Measurements from ENCODE around the gene KLHL21.
"Not testable (repeated sequence)": the region's sequence is repeated elsewhere in the genome, so short reads cannot be mapped to it uniquely, and the experiment has no call there.

Gene KLHL21, protein sequence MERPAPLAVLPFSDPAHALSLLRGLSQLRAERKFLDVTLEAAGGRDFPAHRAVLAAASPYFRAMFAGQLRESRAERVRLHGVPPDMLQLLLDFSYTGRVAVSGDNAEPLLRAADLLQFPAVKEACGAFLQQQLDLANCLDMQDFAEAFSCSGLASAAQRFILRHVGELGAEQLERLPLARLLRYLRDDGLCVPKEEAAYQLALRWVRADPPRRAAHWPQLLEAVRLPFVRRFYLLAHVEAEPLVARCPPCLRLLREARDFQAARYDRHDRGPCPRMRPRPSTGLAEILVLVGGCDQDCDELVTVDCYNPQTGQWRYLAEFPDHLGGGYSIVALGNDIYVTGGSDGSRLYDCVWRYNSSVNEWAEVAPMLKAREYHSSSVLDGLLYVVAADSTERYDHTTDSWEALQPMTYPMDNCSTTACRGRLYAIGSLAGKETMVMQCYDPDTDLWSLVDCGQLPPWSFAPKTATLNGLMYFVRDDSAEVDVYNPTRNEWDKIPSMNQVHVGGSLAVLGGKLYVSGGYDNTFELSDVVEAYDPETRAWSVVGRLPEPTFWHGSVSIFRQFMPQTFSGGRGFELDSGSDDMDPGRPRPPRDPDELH

DNA sequence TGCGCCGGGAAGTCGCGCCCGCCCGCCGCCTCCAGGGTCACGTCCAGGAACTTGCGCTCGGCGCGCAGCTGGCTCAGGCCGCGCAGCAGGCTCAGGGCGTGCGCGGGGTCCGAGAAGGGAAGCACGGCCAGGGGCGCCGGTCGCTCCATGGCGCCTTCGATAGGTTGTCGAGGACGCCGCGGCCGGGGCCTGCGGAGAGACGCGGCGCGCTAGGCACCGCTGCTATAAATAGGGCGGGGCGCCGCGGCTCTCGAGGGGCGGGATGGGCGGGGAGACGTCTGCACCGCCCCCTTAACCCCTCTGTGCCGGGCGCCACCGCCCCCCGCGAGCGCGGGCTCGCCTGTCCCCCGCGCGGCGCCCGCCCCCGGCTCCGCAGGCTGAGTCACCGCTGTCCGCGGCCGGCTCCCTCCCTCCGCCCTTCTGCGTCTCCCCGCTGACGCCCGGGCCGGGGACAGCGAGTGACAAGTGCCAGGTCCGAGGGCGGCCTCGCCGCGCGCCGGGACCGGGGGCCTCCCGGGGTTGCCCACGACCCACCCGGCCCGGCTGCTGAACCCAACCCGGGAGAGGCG, at the start of gene KLHL21:
KLHL21 (minus strand) TSS at position 201 of the 569 bp plus-strand sequence; CDS start at position 149, 52 bp downstream.
- DNase-seq = peak; percentile 77

DNA sequence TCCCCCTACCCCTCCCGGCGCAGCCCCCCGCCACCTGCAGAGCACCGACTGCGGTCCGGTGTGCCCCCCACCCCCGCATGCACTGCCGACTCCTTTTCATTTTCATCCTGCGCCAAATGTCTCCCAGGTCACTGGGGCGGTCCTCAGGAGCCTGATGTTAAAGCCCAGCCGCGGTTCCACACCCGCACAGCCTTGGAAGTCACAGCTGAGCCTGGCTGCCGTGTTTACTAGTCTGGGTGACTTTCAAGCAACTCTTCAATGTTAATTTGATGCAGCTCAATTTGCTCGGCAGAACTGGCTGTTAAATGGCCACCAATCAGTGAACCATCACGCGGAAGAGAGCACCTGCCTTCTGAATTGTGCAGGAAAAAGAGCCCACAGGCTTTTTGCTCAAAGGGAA, 49.2 kb upstream of the KLHL21 start:
- DNase-seq = no peak

DNA sequence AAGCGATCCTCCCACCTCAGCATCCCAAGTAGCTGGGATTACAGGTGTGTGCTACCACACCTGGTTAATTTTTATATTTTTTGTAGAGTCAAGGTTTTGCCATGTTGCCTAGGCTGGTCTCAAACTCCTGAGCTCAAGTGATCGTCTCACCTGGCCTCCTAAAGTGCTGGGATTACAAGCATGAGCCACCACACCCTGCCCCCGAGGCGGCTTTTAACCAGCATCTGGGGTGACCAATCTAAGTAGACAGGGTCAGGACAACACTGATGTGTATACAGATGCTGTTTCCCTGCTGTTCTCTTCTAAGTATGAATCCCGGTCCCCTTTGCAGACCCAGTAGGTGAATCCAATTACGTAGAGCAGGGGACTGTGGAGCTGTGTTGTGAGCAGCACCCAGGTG, 45.9 kb upstream of the KLHL21 start:
- DNase-seq = no peak

DNA sequence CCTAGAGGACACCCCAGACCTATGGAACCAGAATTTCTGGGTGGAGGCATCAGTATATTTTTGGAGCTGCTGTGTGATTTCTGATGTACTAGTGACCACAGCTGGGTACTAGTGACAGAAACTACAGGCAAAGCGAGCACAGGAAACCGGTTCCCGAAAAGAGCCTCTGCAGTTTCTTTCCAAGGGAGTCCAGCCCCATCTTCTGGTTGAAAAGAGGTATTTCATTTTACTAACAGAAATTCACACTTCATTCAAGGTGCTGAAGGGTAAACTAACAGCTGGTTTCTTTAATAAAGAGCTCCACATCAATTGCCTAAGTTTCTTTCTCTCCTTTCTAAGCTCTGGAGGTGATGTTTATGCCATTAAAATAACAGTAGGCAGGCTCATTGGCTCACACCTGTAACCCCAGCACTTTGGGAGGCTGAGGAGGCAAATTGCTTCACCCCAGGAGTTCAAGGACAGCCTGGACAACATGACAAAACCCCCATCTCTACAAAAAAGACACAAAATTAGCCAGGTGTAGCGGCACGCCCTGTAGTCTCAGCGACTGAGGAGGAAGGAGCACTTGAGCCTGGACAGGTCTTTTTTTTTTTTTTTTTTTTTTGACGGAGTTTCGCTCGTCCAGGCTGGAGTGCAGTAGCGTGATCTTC, 44.0 kb upstream of the KLHL21 start:
- no peak for DNase-seq

DNA sequence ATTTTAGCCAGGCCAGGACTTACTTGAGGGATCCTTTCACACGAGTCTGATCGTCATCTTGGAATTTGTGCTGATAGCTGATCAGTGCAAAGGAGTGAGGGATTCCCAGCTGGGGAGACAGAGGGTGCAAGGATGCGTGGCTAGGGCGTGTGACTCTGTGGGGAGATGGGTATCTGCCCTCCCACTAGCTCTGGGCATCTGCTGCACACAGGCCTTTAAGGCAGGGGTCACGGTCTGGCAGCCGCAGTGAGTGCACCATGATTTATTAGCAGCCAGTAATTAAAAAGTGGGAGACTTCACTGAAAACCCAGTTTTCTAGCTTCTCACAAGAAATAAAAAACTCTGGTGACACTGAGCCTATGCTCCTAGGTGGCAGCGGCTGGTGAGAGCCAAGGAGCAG, 42.3 kb upstream of the KLHL21 start:
- no peak for DNase-seq

DNA sequence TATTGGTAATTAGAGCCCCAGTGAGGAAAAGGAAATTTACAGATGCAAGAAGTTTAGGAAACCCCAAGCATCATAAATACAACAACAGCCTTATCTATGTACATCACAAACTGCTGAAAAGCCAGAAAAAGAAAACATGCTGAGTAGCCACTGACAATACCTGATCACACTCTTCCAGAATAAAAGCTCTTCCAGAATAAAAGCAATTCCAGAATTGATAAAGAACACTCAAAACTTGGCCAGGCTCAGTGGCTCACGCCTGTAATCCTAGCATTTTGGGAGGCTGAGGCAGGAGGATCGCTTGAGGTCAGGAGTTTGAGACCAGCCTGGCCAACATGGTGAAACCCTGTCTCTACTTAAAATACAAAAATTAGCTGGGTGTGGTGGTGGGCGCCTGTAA, 38.2 kb upstream of the KLHL21 start:
- DNase-seq = not testable (repeated sequence)

DNA sequence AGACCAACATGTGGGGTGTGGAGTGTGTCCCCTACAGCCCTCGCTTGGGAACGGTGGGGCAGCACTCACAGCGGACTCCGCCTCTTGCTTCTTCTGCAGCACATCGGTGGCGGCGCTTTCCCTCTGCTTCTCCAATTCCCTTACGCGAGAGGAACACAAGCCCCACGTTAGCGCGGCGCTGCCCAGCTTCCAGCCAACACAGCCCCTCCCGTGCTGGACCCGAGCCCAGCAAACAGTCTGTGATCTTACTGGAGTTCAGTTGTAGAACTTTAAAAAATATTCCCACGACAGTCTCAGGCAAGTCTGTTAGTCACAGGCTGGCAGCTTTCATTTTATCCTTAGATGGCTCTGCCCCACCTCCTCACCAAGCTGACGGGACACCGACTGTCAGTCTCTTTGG, 35.6 kb upstream of the KLHL21 start:
- DNase-seq = no peak

DNA sequence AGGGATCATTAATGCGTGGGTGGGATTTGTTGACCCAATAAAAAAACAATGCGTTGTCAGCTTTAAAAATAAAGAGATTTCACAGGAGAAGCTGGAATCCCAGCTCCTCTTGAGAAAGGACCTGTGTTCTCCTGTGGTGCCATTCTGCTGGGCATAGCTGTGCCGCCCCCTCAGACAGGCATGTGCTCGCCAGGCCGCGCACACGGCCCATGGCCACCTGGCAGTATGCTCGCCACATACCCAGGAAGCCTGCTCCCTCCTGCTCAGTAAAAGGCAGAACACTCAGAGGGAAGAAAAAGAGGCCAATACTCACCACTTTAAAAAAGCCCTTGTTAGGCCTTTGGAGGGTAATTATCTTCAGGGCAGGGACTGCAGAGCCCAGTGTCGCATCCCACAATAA, 35.1 kb upstream of the KLHL21 start:
- no peak for DNase-seq

DNA sequence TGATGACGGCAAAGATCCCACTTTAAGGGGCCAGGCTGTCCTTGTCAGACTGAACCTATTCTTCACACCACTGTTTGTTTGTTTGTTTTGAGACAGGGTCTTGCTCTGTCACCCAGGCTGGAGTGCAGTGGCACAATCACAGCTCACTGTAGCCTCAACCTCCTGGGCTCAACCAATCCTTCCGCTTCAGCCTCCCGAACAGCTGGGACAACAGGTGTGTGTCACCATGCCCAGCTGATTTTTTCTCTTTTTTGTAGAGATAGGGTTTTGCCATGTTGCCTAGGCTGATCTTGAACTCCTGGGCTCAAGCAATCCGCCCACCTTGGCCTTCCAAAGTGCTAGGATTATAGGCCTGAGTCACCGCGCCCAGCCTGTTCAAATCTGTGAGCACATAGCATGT, 34.1 kb upstream of the KLHL21 start:
- not testable (repeated sequence) for DNase-seq

DNA sequence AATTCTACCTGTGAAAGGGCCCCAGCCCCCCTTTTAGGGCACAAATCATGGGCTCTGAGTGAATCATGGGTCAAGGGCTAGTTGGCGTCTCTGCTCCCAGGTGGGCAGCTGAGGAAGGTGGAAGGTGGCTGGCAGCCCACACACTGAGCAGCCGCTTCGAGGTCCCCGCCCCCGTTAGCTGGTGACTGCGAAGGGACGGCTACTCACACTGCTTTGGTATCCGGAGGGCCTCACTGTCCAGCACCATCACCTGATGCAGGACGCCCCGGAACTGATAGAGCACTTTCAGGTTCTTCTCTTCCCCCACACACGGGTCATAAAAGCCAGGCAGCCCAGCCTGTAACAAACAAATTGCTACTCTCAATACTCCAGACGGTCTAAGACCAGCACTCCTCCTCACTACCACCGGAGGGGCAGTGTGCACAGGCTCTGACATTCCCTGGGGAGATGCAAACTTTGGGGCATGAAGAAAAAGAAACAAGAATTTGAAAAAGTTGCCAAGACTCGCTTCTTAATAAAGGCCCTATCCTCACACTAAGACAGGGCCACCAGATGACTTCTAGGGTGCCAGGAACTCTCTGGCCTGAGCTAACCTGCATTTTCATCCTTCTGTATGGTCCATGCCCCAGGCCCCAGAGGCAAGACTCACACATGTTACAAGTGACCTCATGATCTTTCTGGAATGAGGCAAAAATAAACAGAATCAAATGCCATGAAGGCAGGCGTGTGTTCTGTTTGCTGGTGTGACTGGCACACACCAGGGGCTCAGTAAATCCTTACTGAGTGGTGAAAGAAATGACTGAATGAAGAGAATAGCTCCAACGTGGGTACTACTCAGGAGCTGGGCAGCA, 33.5 kb upstream of the KLHL21 start:
- DNase-seq = no peak

DNA sequence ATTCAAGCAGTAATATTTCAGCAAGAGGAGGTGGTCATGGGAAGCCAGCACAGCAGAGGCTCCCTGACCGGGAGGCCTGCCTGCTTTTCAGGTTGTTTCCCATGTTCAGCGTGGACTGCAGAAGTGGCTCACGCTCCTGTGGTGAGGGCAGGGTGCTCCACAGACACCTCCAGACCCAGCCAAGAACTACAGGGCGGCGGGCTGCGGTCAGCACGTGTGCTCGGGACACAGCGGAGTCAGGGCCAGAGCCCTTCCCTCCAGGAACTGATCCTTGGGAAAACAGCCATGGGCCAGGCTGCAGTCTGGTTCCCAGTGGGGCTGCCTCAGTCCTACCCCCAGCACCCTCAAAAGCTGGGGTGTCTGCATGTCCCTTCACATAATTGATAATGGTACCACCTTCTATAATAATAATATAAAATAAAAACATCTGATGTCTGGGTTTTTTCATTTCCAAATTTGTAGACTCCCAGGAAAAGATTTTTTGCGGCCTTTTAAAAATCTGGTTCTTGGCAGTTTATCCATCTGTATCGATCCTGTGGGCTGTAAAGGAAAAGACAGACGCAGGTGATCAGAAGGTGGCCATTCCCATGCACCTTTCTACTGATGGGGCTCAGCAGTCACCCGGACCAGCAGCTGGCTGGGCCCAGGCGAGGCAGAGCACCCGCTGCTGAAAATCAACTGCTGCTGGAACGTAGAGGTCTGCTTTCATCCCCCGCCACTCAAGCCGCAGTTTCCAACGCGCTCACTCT, 32.7 kb upstream of the KLHL21 start:
- no peak for DNase-seq

DNA sequence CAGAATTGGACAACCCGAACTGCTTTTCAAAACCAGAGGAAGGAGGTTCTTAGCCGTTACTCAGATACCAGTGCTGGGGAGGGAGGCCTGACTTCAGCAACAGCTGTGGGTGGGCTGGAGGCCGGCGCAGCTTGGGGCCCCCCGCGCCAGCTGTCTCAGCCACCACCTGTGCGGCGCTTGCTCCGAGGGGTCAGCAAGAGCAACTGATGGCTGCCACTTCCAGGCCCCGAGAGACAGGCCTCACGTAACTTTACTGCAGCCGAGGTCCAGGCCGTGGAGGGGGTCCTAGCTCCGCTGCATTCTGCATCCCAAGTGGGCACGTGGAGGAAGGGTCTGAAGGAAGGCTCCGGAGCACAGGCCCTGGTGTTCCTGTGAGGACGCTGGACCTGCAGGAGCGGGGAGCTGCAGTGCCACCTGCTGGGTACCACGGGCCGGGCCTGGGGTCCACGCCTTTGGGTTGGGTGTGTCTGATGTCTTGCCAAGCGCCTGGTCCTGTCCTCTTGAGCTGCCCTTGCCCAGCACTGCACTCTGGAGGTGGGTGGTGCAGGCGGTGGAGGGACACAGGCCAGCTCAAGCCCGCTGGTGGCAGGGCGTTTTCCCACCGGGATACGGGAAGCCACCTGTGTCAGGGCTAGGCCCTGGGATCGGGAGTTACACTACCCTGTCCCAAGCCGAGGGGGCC, 31.8 kb upstream of the KLHL21 start:
- DNase-seq = no peak

DNA sequence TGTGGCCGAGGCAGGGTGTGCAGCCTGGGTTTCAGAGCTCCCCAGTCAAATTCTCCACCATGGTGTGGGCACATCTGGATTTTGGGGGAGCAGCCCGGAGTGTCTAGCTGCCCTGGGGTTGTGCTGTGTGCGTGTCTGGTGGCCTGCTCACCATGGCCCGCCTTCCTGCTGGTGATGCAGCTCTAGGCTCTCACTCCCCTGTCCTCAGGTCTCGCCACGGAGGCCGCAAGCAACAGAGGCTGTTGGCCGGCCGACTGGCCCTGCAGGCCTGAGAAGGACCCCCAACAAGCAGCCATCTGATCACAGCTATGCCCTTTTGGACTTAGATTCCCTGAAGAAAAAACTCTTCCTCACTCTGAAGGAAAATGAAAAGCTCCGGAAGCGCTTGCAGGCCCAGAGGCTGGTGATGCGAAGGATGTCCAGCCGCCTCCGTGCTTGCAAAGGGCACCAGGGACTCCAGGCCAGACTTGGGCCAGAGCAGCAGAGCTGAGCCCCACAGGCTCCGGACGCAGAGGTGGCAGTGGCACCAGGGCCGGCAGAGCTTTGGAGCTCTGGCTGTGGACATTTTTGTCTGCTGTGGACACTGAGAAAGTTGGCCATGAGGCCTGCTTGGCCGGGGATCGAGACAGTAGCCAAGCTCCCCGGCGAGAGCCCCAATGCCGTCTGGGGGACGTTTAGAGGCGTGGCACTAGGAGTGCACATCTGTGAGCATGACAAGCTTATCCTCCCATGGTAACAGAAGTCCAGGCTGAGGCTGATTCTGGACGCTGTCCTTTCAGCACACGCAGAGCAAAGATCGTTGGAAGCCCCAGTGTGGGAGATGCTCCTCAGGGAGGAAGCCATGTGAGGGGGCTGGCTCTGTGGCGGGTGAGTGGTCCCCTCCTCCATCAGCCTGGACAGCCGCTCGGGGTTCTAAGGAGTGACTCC, 30.2 kb upstream of the KLHL21 start:
- no peak for DNase-seq

DNA sequence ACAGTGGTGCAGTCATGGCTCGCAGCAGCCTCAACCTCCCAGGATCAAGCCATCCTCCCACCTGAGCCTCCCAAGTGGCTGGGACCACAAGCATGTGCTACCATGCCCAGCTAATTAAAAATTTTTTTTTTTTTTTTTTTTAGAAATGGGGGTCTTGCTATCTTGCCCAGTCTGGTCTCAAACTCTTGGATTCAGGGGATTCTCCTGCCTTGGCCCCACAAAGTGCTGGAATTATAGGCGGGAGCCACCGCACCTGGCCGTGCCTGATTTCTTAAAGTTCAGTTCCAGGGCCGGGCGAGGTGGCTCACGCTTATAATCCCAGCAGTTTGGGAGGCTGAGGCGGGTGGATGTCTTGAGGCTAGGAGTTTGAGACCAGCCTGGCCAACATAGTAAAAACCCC, 28.4 kb upstream of the KLHL21 start:
- DNase-seq = no peak

DNA sequence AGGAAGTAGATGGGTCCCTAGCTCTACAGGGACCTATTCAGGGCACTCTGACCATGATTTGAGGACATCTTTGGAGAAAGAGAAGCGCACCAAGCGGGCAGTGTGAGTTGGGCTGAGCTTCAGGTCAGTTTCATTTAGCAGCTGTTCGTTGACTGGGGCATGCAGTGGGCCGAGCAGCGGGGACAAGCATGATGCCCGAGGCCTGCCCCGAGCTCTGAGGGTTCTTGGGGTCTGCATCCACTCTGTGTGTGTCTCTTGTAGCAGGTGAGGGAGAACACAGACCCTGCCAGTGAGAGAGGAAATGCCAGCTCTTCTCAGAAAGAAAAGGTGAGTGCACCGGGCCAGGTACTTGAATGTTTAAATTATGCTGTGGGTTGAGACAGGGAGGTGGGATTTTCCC, 27.4 kb upstream of the KLHL21 start:
- no peak for DNase-seq

DNA sequence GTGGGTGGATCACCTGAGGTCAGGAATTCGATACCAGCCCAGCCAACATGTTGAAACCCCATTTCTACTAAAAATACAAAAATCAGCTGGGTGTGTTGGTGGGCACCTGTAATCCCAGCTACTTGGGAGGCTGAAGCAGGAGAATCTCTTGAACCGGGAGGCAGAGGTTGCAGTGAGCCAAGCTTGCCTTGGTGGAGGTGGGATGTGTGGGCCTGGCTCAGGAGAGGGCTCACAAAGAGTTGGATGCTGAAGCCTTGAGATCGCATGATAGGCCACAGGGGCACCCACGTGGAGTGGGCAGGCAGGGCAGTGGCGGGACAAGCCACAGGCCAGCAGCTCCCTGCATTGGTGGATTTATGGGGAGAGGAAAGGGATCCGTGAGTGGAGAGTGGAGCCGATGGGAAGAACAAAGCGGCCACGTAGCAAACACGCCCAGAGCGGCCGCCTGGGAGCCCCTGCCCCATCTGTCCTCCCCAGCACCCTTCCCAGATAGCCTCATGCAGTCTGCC, 26.4 kb upstream of the KLHL21 start:
- DNase-seq = no peak

DNA sequence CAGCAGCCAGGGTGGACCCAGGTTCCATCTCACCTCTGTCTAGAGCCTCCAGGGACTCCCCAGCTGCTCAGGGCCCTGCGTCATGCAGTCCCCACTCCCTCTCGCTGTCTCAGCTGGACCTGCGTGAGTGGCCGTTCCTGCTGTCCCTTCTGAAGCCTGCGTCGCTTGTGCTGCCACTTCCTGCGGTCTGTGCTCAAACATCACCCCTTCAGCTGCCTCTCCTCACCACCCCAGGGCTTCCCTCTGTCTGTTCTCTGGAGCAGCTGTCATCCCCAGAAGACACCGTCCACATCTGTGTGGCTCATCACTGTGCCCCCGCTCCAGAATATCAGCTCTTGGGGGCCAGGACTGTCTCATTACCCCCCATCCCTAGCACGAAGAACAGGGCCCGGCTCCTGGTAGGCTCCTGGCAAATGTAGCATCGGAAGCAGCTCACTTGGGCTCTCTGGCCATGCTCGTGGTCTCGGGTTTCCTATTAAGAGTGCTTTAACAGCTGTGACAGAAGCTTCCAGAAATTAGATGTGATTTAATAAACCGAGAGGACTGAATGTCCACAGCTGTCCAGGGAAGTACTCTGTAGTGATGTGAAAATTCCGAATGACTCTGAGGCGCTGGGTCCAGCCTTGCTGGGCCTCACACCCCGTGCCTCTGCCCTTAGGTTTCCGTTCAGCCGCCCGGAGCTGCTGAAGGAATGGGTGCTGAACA, 25.3 kb upstream of the KLHL21 start:
- no peak for DNase-seq

DNA sequence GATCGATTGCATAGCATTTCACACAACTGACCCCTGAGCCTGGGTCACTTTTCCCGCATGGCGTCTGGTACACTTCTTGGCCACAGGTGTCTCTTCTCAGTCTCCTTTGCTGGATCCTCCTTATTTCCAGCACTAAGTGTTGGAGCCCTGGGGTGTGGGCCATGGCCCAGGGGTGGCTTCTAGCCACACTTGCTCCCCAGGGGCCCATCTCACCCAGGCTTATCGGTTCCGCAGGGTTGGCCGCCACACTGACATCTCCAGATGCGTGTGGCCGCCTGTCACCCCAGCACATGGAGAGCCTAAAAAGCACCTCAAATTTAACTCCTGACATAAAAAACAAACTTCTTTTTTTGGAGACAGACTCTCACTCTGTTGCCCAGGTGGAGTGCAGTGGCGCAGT, 24.4 kb upstream of the KLHL21 start:
- no peak for DNase-seq

DNA sequence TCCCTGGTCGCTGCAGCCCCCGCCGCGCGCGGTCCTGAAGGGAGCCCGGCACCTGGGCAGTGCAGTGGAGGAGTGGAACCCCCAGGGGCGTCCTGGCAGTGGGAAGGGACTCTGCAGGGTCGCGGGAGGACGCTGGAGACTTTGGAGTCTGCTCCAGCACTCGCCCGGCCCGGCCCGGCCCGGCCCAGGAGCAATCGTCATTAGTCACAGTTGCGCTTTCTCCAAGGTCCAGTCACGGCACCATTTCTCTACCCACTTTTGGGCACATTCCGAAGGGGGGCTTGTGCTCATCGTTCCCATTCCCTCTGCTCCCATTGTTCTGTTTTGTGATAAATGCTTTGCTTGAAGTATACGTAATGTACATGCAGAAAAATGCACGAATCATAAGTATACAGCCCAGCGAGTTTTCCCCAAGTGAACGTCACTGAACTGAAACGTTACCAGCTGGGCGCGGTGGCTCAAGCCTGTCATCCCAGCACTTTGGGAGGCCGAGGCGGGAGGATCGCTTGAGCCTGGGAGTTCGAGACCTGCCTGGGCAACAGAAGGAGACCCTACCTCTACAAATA, 23.0 kb upstream of the KLHL21 start:
- no peak for DNase-seq

Data from NCI-H1092 (cell line).